Natural killer cell (primary cell): ENCODE results near the gene NEMP1. TPM values are rescaled to one million over a fixed set of nuclear protein-coding genes. Genes with fewer than 3 reads are reported as not detected.

ENCODE experiments used
- ATAC-seq, 3 donors: fragments of 150-1000 bp in 2 of 3; fragments of 200-7000 bp in 1 of 3; cut with Tn5 transposase; 1 replicate in 1 of 3; 2 replicates in 2 of 3; pipeline ENCODE4 v1.10.0; 2021; ENCODE audit warnings: mild to moderate bottlenecking in 2 of 3, moderate library complexity in 2 of 3
- DNase-seq, 2 donors: peaks; one replicate each; pipeline versions ENCODE4 v3.0.0 to v3.0.0-alpha.2; 2013 to 2021; ENCODE audit warnings: mixed read lengths in 1 of 2
- H3K27ac ChIP-seq: one replicate; pipeline ENCODE4 v1.5.1; 2013; ENCODE audit warnings: mild to moderate bottlenecking, low read length
- H3K27me3 ChIP-seq: one replicate; pipeline ENCODE4 v1.6.1; 2013; ENCODE audit warnings: low read length; ENCODE audit not compliant: control insufficient read depth, insufficient read depth
- H3K36me3 ChIP-seq: one replicate; pipeline ENCODE4 v1.6.1; 2013; ENCODE audit warnings: low read length; ENCODE audit not compliant: control insufficient read depth, insufficient read depth
- H3K4me1 ChIP-seq: one replicate; pipeline ENCODE4 v1.6.1; 2013; ENCODE audit warnings: low read length; ENCODE audit not compliant: control insufficient read depth, insufficient read depth
- H3K4me3 ChIP-seq: one replicate; pipeline ENCODE4 v1.5.1; 2013; ENCODE audit warnings: low read length
- H3K9me3 ChIP-seq: one replicate; pipeline ENCODE4 v1.6.1; 2013; ENCODE audit warnings: low read length; ENCODE audit not compliant: control insufficient read depth, insufficient read depth
- H3K27ac Mint-ChIP-seq, 2 donors: one replicate each; pipeline ENCODE4 v1.8.0; 2022; ENCODE audit warnings: mild to moderate bottlenecking in 2 of 2, mixed read lengths in 2 of 2, moderate library complexity in 1 of 2
- H3K27me3 Mint-ChIP-seq, 2 donors: one replicate each; pipeline ENCODE4 v1.8.0; 2022; ENCODE audit warnings: low read depth in 2 of 2, mixed read lengths in 2 of 2
- H3K36me3 Mint-ChIP-seq: one replicate; pipeline ENCODE4 v1.8.0; 2022; ENCODE audit warnings: mixed read lengths
- H3K4me1 Mint-ChIP-seq, 2 donors: one replicate each; pipeline ENCODE4 v1.8.0; 2022; ENCODE audit warnings: mixed read lengths in 2 of 2
- H3K4me3 Mint-ChIP-seq: one replicate; pipeline ENCODE4 v1.8.0; 2022; ENCODE audit warnings: mild to moderate bottlenecking, moderate library complexity, mixed read lengths
- H3K9me3 Mint-ChIP-seq, 2 donors: one replicate each; pipeline ENCODE4 v1.8.0; 2022; ENCODE audit warnings: mixed read lengths in 2 of 2
- WGBS: methylation state at CpG from one replicate; pipeline ENCODE4 v1.1.7; 2013; ENCODE audit warnings: missing lambda C conversion rate; ENCODE audit not compliant: insufficient coverage; 5-methylcytosine and 5-hydroxymethylcytosine counted together
- intact Hi-C: fragments of 100-400 bp; cut with micrococcal nuclease; formaldehyde crosslinking; loops from one replicate; pipeline ENCODE4 v1.14.2; 2022
- total RNA-seq, 4 donors: library from RNA; stranded (reverse); fragments of 120-200 nt in 1 of 4; gene quantifications; one replicate each; pipeline versions ENCODE4 v1.2.3 to v1.2.4, GENCODE V29; 2013 to 2022
- TF ChIP-seq, protein P1 (sequence below): fragments of 200-600 bp; IDR thresholded peaks from one replicate; pipeline ENCODE4 v1.8.0; 2022; ENCODE audit warnings: antibody characterized with exemption

NEMP1 gene
- total RNA-seq, 3 donors from 2014 or later (not counting 1 experiment from before 2014, with no cell fraction given): 11.1 to 16.7 (median 12.1) TPM

DNA sequence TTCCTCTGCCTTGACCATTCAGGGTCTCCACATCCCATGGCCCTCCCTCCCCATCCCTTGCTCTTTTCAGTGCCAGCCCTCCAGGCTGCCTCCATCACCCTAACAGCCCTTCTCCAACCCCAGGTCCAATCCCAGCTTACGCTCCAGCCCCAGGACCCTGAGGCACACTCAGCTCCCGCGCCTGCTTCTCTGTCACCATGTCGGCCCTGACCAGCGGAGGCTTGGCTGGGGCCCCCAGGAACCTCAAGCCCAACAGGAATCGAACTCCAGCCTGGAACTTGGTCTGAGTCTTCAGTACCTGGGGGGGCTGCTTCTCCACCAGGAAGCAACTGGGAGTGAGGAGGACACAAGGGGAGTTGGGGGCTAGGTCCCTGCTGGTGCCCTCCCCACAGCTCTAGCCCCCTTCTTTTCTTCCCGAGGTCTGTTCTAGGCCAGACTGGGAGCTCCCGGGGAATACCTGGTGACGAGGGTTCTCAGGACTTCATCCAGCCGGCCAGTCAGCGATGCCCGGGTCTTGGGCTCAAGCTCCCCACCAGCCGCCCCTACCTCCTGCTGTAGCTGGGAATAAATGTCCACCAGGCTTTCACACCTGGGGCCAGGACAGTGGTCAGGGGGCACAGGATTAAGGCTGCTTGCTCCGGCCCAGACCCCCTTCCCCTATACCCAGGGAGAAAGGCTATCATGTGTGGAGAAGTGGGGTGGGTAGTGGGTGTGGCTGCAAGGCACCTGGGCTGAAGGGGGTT lies 26.6 kb upstream of the NEMP1 start:
- Mint-ChIP-seq H3K36me3 (peaks cover 10% of the 10 kb centered on the region), H3K4me3 (no peak overlapping the region), H3K27me3 (no peaks in the 10 kb centered on the region), H3K27ac (peak overlapping the region; percentile 80 to 86), H3K9me3 (no peaks in the 10 kb centered on the region), H3K4me1 (peaks cover 38 to 67% of the 10 kb centered on the region in 2 donors)
- Histone ChIP-seq H3K9me3 (no peaks in the 10 kb centered on the region), H3K4me3 (no peak overlapping the region), H3K27me3 (no peaks in the 10 kb centered on the region), H3K27ac (no peak overlapping the region), H3K36me3 (peaks cover 44% of the 10 kb centered on the region), H3K4me1 (peaks cover 37% of the 10 kb centered on the region)
- ATAC-seq (no peak), DNase-seq (no peak)
- TF ChIP-seq, protein P1, sequence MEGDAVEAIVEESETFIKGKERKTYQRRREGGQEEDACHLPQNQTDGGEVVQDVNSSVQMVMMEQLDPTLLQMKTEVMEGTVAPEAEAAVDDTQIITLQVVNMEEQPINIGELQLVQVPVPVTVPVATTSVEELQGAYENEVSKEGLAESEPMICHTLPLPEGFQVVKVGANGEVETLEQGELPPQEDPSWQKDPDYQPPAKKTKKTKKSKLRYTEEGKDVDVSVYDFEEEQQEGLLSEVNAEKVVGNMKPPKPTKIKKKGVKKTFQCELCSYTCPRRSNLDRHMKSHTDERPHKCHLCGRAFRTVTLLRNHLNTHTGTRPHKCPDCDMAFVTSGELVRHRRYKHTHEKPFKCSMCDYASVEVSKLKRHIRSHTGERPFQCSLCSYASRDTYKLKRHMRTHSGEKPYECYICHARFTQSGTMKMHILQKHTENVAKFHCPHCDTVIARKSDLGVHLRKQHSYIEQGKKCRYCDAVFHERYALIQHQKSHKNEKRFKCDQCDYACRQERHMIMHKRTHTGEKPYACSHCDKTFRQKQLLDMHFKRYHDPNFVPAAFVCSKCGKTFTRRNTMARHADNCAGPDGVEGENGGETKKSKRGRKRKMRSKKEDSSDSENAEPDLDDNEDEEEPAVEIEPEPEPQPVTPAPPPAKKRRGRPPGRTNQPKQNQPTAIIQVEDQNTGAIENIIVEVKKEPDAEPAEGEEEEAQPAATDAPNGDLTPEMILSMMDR: no peak
- 94% methylated on average over 13 of the region's 14 CpGs for WGBS
- intact Hi-C loops: no loop called here

- WGBS: 96% methylated on average over 11 of the region's 12 CpGs
- no peaks in the 10 kb centered on the region for H3K27me3 ChIP-seq
- Mint-ChIP-seq H3K4me1 (peaks cover 37 to 64% of the 10 kb centered on the region in 2 donors), H3K27me3 (no peaks in the 10 kb centered on the region), H3K36me3 (peaks cover 10% of the 10 kb centered on the region), H3K27ac (peak overlapping the region; percentile 80 to 86), H3K4me3 (no peak overlapping the region), H3K9me3 (no peaks in the 10 kb centered on the region)
- peaks cover 29% of the 10 kb centered on the region for H3K4me1 ChIP-seq
- H3K9me3 ChIP-seq: no peaks in the 10 kb centered on the region
- TF ChIP-seq, protein P1: no peak
- ATAC-seq: peak in 1 of 3 donors; percentile 8
- intact Hi-C loops: no loop called here
- peaks cover 52% of the 10 kb centered on the region for H3K36me3 ChIP-seq
- H3K4me3 ChIP-seq: no peak overlapping the region
- no peak overlapping the region for H3K27ac ChIP-seq
- no peak for DNase-seq
These were observed 25.8 kb upstream of the NEMP1 start for GRCh38 chr12:57104292-57104910.

DNA sequence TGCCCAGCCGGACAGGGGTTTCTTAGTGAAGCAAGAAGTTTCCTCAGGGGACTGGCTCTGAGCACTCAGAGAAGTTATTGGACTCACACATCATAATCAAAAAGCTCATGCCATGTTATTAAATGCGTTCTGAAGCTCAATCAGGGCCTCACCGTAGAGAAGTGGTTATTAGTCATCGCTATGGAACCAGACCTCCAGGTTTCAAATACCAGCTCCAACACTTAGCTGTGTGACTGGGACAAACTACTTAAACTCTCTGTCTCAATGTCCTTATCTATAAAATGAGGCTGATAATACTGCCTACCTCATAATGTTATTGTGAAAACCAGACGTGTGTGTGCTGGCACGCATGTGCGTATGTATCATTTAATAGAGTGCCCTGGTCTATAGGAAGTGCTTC lies 25.3 kb upstream of the NEMP1 start:
- no peaks in the 10 kb centered on the region for H3K27me3 Mint-ChIP-seq
- TF ChIP-seq, protein P1: no peak
- no peak overlapping the region for H3K4me3 Mint-ChIP-seq
- Histone ChIP-seq H3K27ac (no peak overlapping the region), H3K4me1 (peaks cover 26% of the 10 kb centered on the region), H3K9me3 (no peaks in the 10 kb centered on the region), H3K27me3 (no peaks in the 10 kb centered on the region), H3K4me3 (no peak overlapping the region), H3K36me3 (peaks cover 58% of the 10 kb centered on the region)
- DNase-seq: no peak
- WGBS: 93% methylated on average over 7 of the region's 7 CpGs
- H3K27ac Mint-ChIP-seq: peak overlapping the region; percentile 80 to 86
- no peaks in the 10 kb centered on the region for H3K9me3 Mint-ChIP-seq
- peaks cover 10% of the 10 kb centered on the region for H3K36me3 Mint-ChIP-seq
- ATAC-seq: no peak
- peaks cover 36 to 66% of the 10 kb centered on the region in 2 donors for H3K4me1 Mint-ChIP-seq
- intact Hi-C loops: no loop called here
